Measurements from ENCODE around the gene NID1.

The NID1 gene

DNA sequence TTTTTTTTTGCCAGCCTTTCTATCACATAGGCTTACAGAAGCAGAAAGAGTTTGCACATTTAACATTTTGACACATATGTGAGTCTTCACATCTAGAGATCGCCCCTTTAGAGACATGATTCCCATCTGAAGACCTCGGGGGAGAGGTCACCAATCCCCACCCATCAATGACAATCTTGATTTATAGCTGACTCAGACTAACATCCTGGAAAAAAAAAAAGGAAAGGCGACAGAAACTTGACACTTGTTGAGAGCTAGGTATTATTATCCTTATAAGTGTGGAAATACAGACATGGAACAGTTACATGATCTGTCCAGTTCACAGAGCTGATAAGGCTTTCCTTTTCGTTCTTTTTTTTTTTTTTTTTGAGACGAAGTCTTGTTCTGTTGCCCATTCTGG, 28.0 kb upstream of the NID1 start:
- DNase-seq (ENCODE audit: low read depth), result no peak
- TF ChIP-seq, protein P1, sequence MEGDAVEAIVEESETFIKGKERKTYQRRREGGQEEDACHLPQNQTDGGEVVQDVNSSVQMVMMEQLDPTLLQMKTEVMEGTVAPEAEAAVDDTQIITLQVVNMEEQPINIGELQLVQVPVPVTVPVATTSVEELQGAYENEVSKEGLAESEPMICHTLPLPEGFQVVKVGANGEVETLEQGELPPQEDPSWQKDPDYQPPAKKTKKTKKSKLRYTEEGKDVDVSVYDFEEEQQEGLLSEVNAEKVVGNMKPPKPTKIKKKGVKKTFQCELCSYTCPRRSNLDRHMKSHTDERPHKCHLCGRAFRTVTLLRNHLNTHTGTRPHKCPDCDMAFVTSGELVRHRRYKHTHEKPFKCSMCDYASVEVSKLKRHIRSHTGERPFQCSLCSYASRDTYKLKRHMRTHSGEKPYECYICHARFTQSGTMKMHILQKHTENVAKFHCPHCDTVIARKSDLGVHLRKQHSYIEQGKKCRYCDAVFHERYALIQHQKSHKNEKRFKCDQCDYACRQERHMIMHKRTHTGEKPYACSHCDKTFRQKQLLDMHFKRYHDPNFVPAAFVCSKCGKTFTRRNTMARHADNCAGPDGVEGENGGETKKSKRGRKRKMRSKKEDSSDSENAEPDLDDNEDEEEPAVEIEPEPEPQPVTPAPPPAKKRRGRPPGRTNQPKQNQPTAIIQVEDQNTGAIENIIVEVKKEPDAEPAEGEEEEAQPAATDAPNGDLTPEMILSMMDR (IDR thresholded peaks at IDR 0.05; ENCODE audit: control insufficient read depth, extremely low read depth, insufficient read depth), result no peak

GRCh38 chr1:236091933-236092318, 27.0 kb upstream of the NID1 start:
- DNase-seq (ENCODE audit: low read depth), result no peak
- no peak overlapping the region for H3K4me3 ChIP-seq (ENCODE audit: low read depth, low read length)
- TF ChIP-seq, protein P1 (IDR thresholded peaks at IDR 0.05; ENCODE audit: control insufficient read depth, extremely low read depth, insufficient read depth), result no peak

More for the DNA sequence above, 28.0 kb upstream of the NID1 start:
- no peak overlapping the region for H3K4me3 ChIP-seq (ENCODE audit: low read depth, low read length)

GRCh38 chr1:236090741-236091147, 25.9 kb upstream of the NID1 start:
- DNase-seq (ENCODE audit: low read depth), result no peak
- no peak overlapping the region for H3K4me3 ChIP-seq (ENCODE audit: low read depth, low read length)
- TF ChIP-seq, protein P1 (IDR thresholded peaks at IDR 0.05; ENCODE audit: control insufficient read depth, extremely low read depth, insufficient read depth), result no peak

GRCh38 chr1:236089046-236089773, 24.3 kb upstream of the NID1 start:
- no peak for DNase-seq (ENCODE audit: low read depth)

DNA sequence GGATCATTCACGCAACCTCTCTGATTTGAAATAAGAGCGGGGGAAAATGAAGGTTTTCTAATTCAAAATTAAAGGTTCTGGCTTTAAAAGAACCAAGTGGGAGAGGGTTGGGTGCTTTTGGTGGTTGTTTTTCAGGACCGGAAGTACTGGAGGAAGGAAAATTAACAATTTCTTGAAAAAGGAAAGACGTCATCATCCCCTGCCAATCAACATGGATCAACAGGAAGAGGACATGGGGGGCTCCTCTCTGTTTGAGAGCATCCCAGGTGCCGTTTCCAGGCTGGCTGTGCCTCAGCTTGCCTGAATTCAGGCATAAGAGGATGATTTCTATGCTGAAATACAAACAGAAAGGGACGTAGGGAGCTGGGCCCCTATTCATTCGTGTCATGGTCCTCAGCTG, 21.6 kb upstream of the NID1 start:
- H3K4me3 ChIP-seq (ENCODE audit: low read depth, low read length), result no peak overlapping the region
- TF ChIP-seq, protein P1 (IDR thresholded peaks at IDR 0.05; ENCODE audit: control insufficient read depth, extremely low read depth, insufficient read depth), result no peak

More at GRCh38 chr1:236089046-236089773, 24.3 kb upstream of the NID1 start:
- TF ChIP-seq, protein P1 (IDR thresholded peaks at IDR 0.05; ENCODE audit: control insufficient read depth, extremely low read depth, insufficient read depth), result no peak
- no peak overlapping the region for H3K4me3 ChIP-seq (ENCODE audit: low read depth, low read length)

GRCh38 chr1:236085545-236086159, 20.8 kb upstream of the NID1 start:
- H3K4me3 ChIP-seq (ENCODE audit: low read depth, low read length), result no peak overlapping the region
- TF ChIP-seq, protein P1 (IDR thresholded peaks at IDR 0.05; ENCODE audit: control insufficient read depth, extremely low read depth, insufficient read depth), result no peak

More for the DNA sequence above, 21.6 kb upstream of the NID1 start:
- DNase-seq (ENCODE audit: low read depth), result no peak

More at GRCh38 chr1:236085545-236086159, 20.8 kb upstream of the NID1 start:
- DNase-seq (ENCODE audit: low read depth), result no peak

Data from LNCaP clone FGC (cell line).